Keratinocyte (primary cell): ENCODE results near the gene DOK6. TPM values are rescaled to one million over a fixed set of nuclear protein-coding genes. Genes with fewer than 3 reads are reported as not detected.

Source experiments
- DNase-seq: peaks from one replicate; pipeline ENCODE4 v3.0.0-alpha.2; 2011; ENCODE audit warnings: low read depth, missing footprints, low spot score
- FAIRE-seq: peaks from 2 replicates; lab custom pipeline; 2011; peaks lifted over from hg19 to GRCh38; lab: Jason Lieb, UNC
- H2AFZ ChIP-seq: 2 replicates; pipeline ENCODE4 v1.6.0; 2012; ENCODE audit warnings: low read length, control low read depth, inconsistent platforms; ENCODE audit not compliant: control insufficient read depth
- H3K27ac ChIP-seq: 2 replicates; pipeline ENCODE4 v1.5.1; 2011; ENCODE audit warnings: low read length; ENCODE audit not compliant: control insufficient read depth, insufficient read depth
- H3K27me3 ChIP-seq: 3 replicates; pipeline ENCODE4 v1.6.0; 2011; ENCODE audit warnings: low read length; ENCODE audit not compliant: control insufficient read depth, insufficient read depth; ENCODE audit errors: extremely low read depth
- H3K36me3 ChIP-seq, 2 experiments: 2 replicates in 1 of 2; 3 replicates in 1 of 2; pipeline ENCODE4 v1.5.1; 2011; ENCODE audit warnings: low read length in 2 of 2, mild to moderate bottlenecking in 1 of 2; ENCODE audit not compliant: control insufficient read depth in 2 of 2, insufficient read depth in 2 of 2; ENCODE audit errors: extremely low read depth in 1 of 2
- H3K4me1 ChIP-seq: 3 replicates; pipeline ENCODE4 v1.5.1; 2011; ENCODE audit warnings: low read length; ENCODE audit not compliant: control insufficient read depth, insufficient read depth; ENCODE audit errors: extremely low read depth
- H3K4me2 ChIP-seq: 3 replicates; pipeline ENCODE4 v1.6.0; 2011; ENCODE audit warnings: low read depth, low read length; ENCODE audit not compliant: control insufficient read depth, insufficient read depth; ENCODE audit errors: extremely low read depth
- H3K4me3 ChIP-seq, 3 experiments: fragments of 200-600 bp in 1 of 3; sonication (generic) in 1 of 3; 2 replicates in 2 of 3; 3 replicates in 1 of 3; pipeline ENCODE4 v1.5.1; 2011 to 2016; ENCODE audit warnings: low read length in 3 of 3, mild to moderate bottlenecking in 3 of 3, control low read depth in 2 of 3, inconsistent platforms in 1 of 3, low read depth in 1 of 3, mixed read lengths in 1 of 3, mixed run types in 1 of 3, moderate library complexity in 1 of 3; ENCODE audit not compliant: control insufficient read depth in 2 of 3, insufficient read depth in 2 of 3; ENCODE audit errors: extremely low read depth in 1 of 3
- H3K79me2 ChIP-seq: 2 replicates; pipeline ENCODE4 v1.6.0; 2012; ENCODE audit warnings: low read length; ENCODE audit not compliant: control insufficient read depth, insufficient read depth
- H3K9ac ChIP-seq: 3 replicates; pipeline ENCODE4 v1.6.0; 2011; ENCODE audit warnings: low read length; ENCODE audit not compliant: control insufficient read depth, insufficient read depth; ENCODE audit errors: extremely low read depth
- H3K9me1 ChIP-seq: 3 replicates; pipeline ENCODE4 v1.6.0; 2011; ENCODE audit warnings: low read length; ENCODE audit not compliant: control insufficient read depth, insufficient read depth; ENCODE audit errors: extremely low read depth
- H3K9me3 ChIP-seq: 2 replicates; pipeline ENCODE4 v1.5.1; 2012; ENCODE audit warnings: low read depth, low read length; ENCODE audit not compliant: control insufficient read depth
- H4K20me1 ChIP-seq: 3 replicates; pipeline ENCODE4 v1.6.0; 2011; ENCODE audit warnings: low read length; ENCODE audit not compliant: control insufficient read depth, insufficient read depth; ENCODE audit errors: extremely low read depth
- CTCF ChIP-seq, 3 experiments: IDR thresholded peaks in 1 of 3; conservative IDR thresholded peaks in 1 of 3; optimal IDR thresholded peaks in 1 of 3; 2 replicates in 2 of 3; 3 replicates in 1 of 3; pipeline versions ENCODE3 to v1.5.1; 2011; ENCODE audit warnings: low read length in 3 of 3, mild to moderate bottlenecking in 3 of 3, moderate library complexity in 2 of 3, control low read depth in 1 of 3, inconsistent platforms in 1 of 3; ENCODE audit not compliant: insufficient read depth in 2 of 3; ENCODE audit errors: extremely low read depth in 1 of 3
- EZH2 ChIP-seq: IDR thresholded peaks from one replicate; pipeline ENCODE4 v1.6.1; 2012; ENCODE audit warnings: inconsistent platforms, mild to moderate bottlenecking, low read length, moderate library complexity
- dilution Hi-C: fragments of 300-500 bp; cut with MboI; formaldehyde crosslinking; loops from one replicate; pipeline ENCODE4 v1.7.0; 2020; ENCODE audit warnings: low sequenced_read_pairs; ENCODE audit not compliant: extremely low pct_ligation_motif_present
- polyA plus RNA-seq, 5 experiments: library from polyadenylated mRNA; depleted of rRNA in 3 of 5; stranded (reverse) in 3 of 5; stranded (forward) in 1 of 5; unstranded in 1 of 5; fragments of >200 nt; gene quantifications; 1 replicate in 1 of 5; 2 replicates in 3 of 5; 3 replicates in 1 of 5; pipeline versions ENCODE4 v1.2.1 to v1.2.3, GENCODE V29; 2011 to 2012; ENCODE audit warnings: missing spikeins in 2 of 5, low read depth in 1 of 5, low replicate concordance in 1 of 5

DOK6 gene
- polyA plus RNA-seq, 1 donor (not counting 4 experiments of a cell fraction or from before 2014, with no cell fraction given), result not detected

GRCh38 chr18:69492861-69493260 is 92.2 kb downstream of the DOK6 start:
- no peak overlapping the region for H3K27ac ChIP-seq
- peaks cover 4% of the 10 kb centered on the region for H3K9me3 ChIP-seq
- no peaks in the 10 kb centered on the region for H3K36me3 ChIP-seq
- no peaks in the 10 kb centered on the region for H3K79me2 ChIP-seq
- no peak overlapping the region for H3K9ac ChIP-seq
- H3K27me3 ChIP-seq, result no peaks in the 10 kb centered on the region
- no peak overlapping the region for H2AFZ ChIP-seq
- no peaks in the 10 kb centered on the region for H4K20me1 ChIP-seq
- no peak overlapping the region for H3K4me3 ChIP-seq
- H3K9me1 ChIP-seq, result no peaks in the 10 kb centered on the region
- dilution Hi-C loops, result no loop called here
- no peak for DNase-seq
- TF ChIP-seq EZH2, result no peak
- no peaks in the 10 kb centered on the region for H3K4me1 ChIP-seq
- no peak for FAIRE-seq
- no peak overlapping the region for H3K4me2 ChIP-seq

GRCh38 chr18:69494841-69495240 is 94.2 kb downstream of the DOK6 start:
- TF ChIP-seq EZH2 (no peak), CTCF (optimal IDR thresholded peaks at IDR 0.05 in 1 of 3, IDR thresholded peaks at IDR 0.05 in 1 of 3, conservative IDR thresholded peaks at IDR 0.05 in 1 of 3; ENCODE audit: extremely low read depth in 1 of 3, insufficient read depth in 2 of 3, low read length in 3 of 3) (no peak)
- Histone ChIP-seq H4K20me1 (no peaks in the 10 kb centered on the region), H3K4me2 (no peak overlapping the region), H3K9ac (no peak overlapping the region), H3K27me3 (no peaks in the 10 kb centered on the region), H3K27ac (no peak overlapping the region), H3K9me3 (peaks cover 4% of the 10 kb centered on the region), H3K9me1 (no peaks in the 10 kb centered on the region), H3K36me3 (no peaks in the 10 kb centered on the region), H3K4me1 (no peaks in the 10 kb centered on the region), H3K4me3 (no peak overlapping the region), H2AFZ (no peak overlapping the region), H3K79me2 (no peaks in the 10 kb centered on the region)
- dilution Hi-C loops, result no loop called here
- DNase-seq (no peak), FAIRE-seq (no peak)

GRCh38 chr18:69495338-69495737 is 94.7 kb downstream of the DOK6 start:
- H3K27ac ChIP-seq, result no peak overlapping the region
- no peaks in the 10 kb centered on the region for H3K27me3 ChIP-seq
- H2AFZ ChIP-seq, result no peak overlapping the region
- no peaks in the 10 kb centered on the region for H4K20me1 ChIP-seq
- peaks cover 4% of the 10 kb centered on the region for H3K9me3 ChIP-seq
- no peaks in the 10 kb centered on the region for H3K36me3 ChIP-seq
- no peak for TF ChIP-seq CTCF (optimal IDR thresholded peaks at IDR 0.05 in 1 of 3, IDR thresholded peaks at IDR 0.05 in 1 of 3, conservative IDR thresholded peaks at IDR 0.05 in 1 of 3; ENCODE audit: extremely low read depth in 1 of 3, insufficient read depth in 2 of 3, low read length in 3 of 3)
- no peak for TF ChIP-seq EZH2
- DNase-seq, result no peak
- no peaks in the 10 kb centered on the region for H3K9me1 ChIP-seq
- dilution Hi-C loops, result no loop called here
- H3K4me1 ChIP-seq, result no peaks in the 10 kb centered on the region
- no peak overlapping the region for H3K4me3 ChIP-seq
- no peaks in the 10 kb centered on the region for H3K79me2 ChIP-seq
- FAIRE-seq, result no peak
- no peak overlapping the region for H3K9ac ChIP-seq
- no peak overlapping the region for H3K4me2 ChIP-seq
